Measurements from ENCODE around the gene OSER1.
"Not testable (repeated sequence)": the region's sequence is repeated elsewhere in the genome, so short reads cannot be mapped to it uniquely, and the experiment has no call there.

DNA sequence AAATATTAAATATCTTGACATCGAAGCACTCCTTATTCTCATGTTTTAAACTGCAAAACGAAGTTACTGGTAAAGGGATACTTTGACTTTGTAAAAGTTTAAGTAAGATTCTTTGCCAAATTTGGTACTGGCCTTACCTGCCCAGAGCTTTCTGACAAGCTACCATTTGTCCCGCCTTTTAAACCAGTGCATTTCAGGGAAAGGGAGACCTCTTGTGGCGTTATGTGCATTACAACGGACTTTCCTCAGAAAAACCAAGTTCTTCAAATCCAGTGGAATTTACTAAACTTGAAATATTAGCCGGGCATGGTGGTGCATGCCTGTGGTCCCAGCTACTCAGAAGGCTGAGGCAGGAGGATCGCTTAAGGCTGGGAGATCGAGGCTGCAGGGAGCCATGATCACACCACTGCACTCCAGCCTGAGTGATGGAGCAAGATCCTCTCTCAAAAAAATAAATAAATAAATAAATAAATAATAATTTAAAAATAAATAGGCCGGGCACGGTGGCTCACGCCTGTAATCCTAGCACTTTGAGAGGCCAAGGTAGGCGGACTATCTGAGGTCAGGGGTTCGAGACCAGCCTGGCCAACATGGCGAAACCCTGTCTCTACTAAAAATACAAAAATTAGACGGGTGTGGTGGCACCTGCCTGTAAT lies 20.2 kb downstream of the OSER1 start:
- not testable (repeated sequence) for TF ChIP-seq EZH2phosphoT487 (IDR thresholded peaks at IDR 0.05; ENCODE audit: borderline replicate concordance, low read length)
- TF ChIP-seq, protein P1, sequence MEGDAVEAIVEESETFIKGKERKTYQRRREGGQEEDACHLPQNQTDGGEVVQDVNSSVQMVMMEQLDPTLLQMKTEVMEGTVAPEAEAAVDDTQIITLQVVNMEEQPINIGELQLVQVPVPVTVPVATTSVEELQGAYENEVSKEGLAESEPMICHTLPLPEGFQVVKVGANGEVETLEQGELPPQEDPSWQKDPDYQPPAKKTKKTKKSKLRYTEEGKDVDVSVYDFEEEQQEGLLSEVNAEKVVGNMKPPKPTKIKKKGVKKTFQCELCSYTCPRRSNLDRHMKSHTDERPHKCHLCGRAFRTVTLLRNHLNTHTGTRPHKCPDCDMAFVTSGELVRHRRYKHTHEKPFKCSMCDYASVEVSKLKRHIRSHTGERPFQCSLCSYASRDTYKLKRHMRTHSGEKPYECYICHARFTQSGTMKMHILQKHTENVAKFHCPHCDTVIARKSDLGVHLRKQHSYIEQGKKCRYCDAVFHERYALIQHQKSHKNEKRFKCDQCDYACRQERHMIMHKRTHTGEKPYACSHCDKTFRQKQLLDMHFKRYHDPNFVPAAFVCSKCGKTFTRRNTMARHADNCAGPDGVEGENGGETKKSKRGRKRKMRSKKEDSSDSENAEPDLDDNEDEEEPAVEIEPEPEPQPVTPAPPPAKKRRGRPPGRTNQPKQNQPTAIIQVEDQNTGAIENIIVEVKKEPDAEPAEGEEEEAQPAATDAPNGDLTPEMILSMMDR (IDR thresholded peaks at IDR 0.05; ENCODE audit: low read depth, low read length, poor library complexity, severe bottlenecking): peak; percentile 73
